ENCODE data around the gene PLGRKT.
"Not testable (repeated sequence)": the region's sequence is repeated elsewhere in the genome, so short reads cannot be mapped to it uniquely, and the experiment has no call there.

The PLGRKT gene

GRCh38 chr9:5453004-5453403, 15.3 kb upstream of the PLGRKT start:
- DNase-seq (ENCODE audit: low read depth in 4 of 4, low spot score in 1 of 4) = no peak

DNA sequence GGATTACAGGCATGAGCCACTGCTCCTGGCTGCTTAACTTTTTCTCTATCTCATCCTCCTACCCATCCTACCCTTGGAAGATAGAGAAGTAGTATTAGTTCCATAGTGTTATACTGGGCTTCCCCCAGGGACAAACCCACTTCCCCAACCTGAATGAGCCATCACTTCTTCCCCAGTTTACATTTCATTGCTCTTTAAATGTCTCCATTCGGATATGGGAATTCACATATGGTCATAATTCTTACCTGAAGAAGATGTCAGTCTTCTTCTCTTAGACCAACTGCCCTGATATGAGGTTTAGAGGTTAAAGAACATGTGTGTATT, 14.5 kb upstream of the PLGRKT start:
- no peak for DNase-seq (ENCODE audit: low read depth in 4 of 4, low spot score in 1 of 4)

- peak; percentile 51 to 87 (median 66) for DNase-seq (ENCODE audit: low read depth in 4 of 4, low spot score in 1 of 4)
Measured at GRCh38 chr9:5450359-5451091, 12.8 kb upstream of the PLGRKT start, which contains the start of gene CD274. Gene CD274 (plus strand): TSS chr9:5450542. CDS start chr9:5456114, 5,572 bp downstream.

- no peak for DNase-seq (ENCODE audit: low read depth in 4 of 4, low spot score in 1 of 4)
Measured at GRCh38 chr9:5449521-5450358, 12.0 kb upstream of the PLGRKT start.

DNA sequence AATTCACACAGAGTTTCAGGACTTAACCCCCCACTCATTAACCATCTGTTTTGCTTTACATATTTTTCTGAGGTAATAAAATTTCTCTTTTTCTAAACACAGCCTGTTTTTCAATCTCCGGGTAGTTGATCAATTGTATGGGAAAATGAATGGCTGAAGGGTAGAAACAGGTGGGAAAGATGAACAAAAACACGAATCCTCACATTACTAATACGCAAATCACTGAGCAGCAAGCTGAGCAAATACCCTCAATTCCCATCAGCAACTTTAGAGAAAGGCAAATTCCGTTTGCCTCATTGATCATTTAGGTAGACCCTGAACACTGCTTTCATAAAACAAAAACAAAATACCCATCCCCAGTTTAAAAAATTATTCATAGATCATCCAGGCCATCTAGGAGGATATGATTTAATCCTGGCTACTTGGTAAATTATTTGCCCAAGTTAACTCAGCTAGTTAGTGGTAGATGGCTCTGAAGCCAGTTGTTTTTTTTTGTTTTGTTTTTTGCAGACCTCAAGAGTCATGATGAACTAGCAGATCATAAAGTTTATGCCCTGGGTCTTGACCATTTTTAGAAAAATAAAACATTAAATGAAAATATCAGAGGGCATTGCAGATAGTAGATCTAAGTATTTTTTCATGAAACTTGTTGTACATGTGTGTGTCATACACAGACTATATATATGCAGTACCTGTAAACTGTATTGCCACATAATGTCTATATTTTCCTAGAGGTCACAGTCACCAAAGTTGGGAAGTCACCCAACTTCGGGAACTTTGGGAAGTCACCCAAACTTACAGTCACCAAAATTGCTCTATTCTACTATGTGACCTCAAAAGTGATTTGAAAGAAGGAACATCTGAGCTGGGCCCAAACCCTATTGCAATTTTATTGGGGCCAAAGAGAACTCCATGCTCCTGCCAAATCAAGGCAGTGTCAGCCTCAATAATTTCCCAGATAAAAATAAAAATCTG, 11.0 kb upstream of the PLGRKT start:
- DNase-seq (ENCODE audit: low read depth in 4 of 4, low spot score in 1 of 4) = no peak

GRCh38 chr9:5448016-5448415, 10.3 kb upstream of the PLGRKT start:
- no peak for DNase-seq (ENCODE audit: low read depth in 4 of 4, low spot score in 1 of 4)

- DNase-seq (ENCODE audit: low read depth in 4 of 4, low spot score in 1 of 4) = no peak
Measured at GRCh38 chr9:5447337-5447736, 9.6 kb upstream of the PLGRKT start.

DNA sequence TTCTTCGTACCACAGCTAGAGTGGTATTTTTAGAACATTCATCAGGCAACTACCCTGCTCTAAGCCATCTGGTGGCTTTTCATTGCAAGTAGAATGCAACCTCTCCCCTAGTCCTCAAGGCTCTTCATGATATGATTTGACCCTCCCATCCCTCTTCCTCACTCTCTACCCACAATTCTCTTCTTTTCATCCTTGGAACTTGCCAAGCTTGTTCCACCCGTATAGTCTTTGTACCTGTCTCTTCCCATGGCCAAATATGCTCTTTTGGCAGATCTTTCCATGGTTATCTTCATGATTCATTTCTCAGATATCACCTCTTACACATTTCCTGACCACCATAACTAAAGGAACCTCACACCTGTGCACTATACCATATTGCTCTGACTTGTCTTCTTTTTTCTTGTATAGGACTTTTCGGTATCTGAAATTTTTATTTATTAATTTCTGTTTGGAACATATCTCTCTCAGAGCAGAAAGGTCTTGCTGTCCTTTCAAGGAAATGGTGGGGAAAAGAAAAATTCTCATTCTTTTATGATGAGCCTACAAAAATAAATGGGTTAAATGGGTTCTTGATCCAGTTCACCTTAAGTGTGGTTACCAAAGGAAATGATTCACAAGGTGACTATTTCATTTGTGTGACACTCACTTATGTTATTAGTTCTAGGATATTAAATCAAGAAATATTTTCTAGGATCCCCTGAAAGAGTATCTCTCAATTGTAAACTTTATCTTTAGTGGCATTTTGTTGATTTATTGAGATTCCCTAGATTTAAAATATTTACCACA, 8.9 kb upstream of the PLGRKT start:
- no peak for DNase-seq (ENCODE audit: low read depth in 4 of 4, low spot score in 1 of 4)

DNA sequence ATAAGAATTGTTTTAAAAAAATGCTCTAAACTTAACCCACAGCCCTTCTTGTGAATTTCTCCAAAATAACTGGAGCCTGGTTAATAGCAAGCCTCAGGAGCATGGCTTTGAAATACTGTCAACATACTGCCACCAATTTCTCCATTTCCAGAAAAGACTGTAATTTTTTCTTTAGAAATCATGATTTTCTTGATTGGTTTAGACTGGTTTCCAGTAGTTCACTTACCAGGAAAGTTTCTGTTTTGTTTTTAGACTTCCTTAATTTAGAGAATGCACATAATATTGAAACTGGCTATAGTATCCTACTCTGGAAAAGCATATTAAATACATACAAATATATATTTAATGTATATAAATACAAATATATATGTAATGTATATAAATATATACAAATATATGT, 8.2 kb upstream of the PLGRKT start:
- no peak for DNase-seq (ENCODE audit: low read depth in 4 of 4, low spot score in 1 of 4)

GRCh38 chr9:5445096-5445495, 7.4 kb upstream of the PLGRKT start:
- DNase-seq (ENCODE audit: low read depth in 4 of 4, low spot score in 1 of 4) = not testable (repeated sequence)

GRCh38 chr9:5443850-5444249, 6.1 kb upstream of the PLGRKT start:
- DNase-seq (ENCODE audit: low read depth in 4 of 4, low spot score in 1 of 4) = no peak

DNA sequence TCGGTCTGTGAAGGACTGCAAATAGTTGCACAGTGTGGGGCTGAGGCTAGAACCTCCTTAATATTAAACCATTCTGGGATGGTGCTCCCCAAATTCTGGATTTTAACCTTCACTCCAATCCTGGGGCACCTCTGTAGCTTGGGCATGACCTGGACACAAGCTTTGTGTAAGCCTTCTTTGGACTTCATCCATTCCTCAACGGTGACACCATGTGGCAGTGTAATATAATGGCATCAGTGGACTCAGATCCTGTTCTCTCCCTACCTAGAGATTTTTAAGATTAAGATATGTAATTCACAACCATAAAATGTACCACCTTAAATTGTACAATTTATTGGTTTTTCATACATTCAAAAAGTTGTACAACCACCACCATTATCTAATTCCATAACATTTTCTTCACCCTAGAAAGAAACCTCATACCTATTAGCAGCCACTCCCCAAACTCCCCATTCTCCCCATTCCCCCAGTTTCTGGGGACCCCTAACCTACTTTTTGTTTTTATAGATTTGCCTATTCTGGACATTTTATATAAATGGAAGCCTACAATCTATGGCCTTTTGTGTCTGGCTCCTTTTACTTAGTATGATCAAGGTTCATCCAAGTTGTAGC, 4.8 kb upstream of the PLGRKT start:
- DNase-seq (ENCODE audit: low read depth in 4 of 4, low spot score in 1 of 4) = no peak

DNA sequence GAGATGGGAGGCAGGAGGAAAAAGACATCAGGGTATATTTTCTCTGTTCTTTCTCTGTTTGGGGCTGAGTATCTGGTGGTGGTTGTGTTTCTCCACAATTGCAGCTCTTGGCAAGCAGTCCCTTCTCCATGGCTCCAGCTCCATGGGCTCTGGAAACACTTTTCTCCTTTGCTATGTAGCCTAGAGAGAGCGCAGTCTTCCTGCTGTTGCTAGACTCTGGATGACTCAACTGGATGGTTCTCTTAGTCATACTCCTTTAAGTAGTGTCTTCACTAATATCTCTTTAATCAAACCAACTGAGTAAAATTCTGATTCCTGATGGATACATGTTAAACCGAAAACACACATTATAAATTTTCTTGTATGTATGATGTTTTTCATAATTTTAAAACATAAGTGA, 3.3 kb upstream of the PLGRKT start:
- DNase-seq (ENCODE audit: low read depth in 4 of 4, low spot score in 1 of 4) = no peak

DNA sequence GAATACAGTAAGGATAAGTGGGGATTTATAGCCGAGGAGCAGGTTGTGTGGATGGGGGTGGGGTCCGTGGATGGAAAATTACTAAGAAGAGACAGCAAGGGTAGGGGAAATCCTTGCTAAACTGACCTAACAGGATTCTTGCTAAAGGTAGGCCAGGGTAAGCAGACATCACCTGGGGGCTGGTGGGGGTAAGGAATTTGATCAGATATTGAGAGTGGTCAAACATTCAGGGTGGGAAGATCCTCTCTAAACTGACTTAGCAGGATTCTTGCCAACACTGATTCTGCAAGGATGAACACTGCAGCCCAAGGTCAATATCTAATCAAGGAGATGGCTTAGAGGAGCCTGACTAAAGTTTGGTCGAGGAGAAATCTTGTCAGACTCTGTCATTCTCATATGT, 2.7 kb upstream of the PLGRKT start:
- no peak for DNase-seq (ENCODE audit: low read depth in 4 of 4, low spot score in 1 of 4)

GRCh38 chr9:5438301-5439162, 807 bp upstream of the PLGRKT start:
- peak in 2 of 4 experiments; percentile 31 to 45 for DNase-seq (ENCODE audit: low read depth in 4 of 4, low spot score in 1 of 4)

- no peak for DNase-seq (ENCODE audit: low read depth in 4 of 4, low spot score in 1 of 4)
Measured at GRCh38 chr9:5436441-5436840, 1.3 kb downstream of the PLGRKT start.

DNA sequence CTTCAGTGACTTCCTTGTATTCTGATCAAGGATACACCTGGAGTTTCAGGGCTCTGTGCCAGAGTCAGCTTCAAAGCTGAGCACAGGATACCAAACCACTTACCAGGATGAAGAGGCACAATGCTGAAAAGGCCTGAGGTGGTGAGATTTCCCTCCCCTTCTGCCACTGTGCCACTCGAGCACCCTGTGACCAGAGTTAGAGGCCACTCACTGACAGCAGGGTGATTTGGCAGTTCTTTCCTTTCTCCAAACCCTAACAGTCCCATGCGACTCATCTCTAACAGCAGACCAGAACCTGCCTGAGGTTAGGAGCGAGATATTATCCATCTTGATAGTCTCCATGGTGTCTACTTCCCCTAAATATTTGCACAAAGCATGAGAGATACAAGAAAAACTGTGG, 1.8 kb downstream of the PLGRKT start:
- no peak for DNase-seq (ENCODE audit: low read depth in 4 of 4, low spot score in 1 of 4)

- not testable (repeated sequence) for DNase-seq (ENCODE audit: low read depth in 4 of 4, low spot score in 1 of 4)
Measured at GRCh38 chr9:5433841-5434810, 3.6 kb downstream of the PLGRKT start.
